Hematopoietic multipotent progenitor cell treated with erythropoietin and hydrocortisone succinate and interleukin-3 and kit ligand, for 17 days (in vitro differentiated cells): ENCODE results near the gene UBE2R2.
A peak's percentile ranks its signal among the peaks of the same experiment; 100 is the strongest.
"Not testable (repeated sequence)": the region's sequence is repeated elsewhere in the genome, so short reads cannot be mapped to it uniquely, and the experiment has no call there.

Source experiments
- DNase-seq: peaks from one replicate; pipeline ENCODE4 v3.0.0-alpha.2; 2015; ENCODE audit warnings: low spot score

The UBE2R2 gene

GRCh38 chr9:33799928-33800704, 16.8 kb upstream of the UBE2R2 start:
- no peak for DNase-seq

GRCh38 chr9:33800886-33801285, 16.1 kb upstream of the UBE2R2 start:
- DNase-seq: no peak

DNA sequence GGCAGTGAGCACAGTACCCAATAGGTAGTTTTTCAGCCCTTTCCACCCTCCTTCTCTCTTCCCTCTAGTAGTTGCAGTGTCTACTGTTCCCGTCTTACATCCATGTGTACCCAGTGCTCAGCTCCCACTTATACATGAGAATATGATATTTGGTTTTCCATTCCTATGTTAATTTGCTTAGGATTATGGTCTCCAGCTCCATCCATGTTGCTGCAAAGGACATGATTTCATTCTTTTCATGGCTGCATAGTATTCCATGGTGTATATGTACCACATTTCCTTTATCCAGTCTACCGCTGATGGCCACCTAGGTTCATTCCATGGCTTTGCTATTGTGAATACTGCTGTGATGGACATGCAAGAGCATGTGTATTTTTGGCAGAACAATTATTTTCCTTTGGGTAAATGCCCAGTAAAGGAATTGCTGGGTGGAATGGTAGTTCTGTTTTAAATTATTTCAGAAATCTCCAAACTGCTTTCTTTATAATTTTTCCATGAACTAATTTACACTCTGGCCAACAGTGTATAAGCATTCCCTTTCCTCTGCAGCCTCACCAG, 14.9 kb upstream of the UBE2R2 start:
- not testable (repeated sequence) for DNase-seq

DNA sequence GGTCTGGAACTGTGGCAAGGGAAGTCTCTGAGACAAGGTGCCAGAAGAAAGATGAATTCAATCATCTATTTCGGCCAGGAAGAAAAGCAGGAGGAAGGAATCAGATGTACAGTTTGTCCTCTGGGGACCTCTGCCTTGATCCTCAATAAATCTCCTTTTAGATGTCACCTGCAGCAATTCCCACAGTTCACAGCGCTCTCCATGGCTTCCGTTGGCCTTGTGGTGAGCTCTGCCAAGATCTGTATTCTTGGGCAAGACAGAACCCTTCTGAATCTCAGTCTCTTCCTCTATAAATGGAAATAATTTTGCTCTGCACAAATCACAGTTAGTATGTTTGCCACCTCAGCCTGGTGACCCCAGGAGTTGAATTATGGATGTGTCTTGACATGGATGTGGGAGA, 12.8 kb upstream of the UBE2R2 start:
- not testable (repeated sequence) for DNase-seq

DNA sequence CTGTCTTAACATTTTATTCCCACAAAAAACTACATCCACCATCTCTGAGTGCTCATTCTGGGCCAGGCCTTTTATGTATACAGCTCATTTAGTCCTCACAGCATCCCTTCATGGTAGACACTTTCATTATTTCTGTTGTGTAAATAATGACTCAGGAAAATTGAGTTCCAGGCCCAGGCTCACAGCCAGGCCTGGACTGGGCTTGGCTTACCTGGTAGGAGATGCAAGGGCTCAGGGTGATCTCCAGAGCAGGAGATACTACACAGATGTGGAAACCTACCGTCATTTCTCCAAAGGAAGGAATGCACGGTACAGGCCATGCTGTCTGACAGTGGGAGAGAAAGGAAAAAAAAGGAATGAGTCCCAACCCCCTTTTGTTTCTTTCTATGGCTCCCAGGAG, 9.8 kb upstream of the UBE2R2 start:
- not testable (repeated sequence) for DNase-seq

- not testable (repeated sequence) for DNase-seq
Measured at GRCh38 chr9:33808979-33809322, 8.0 kb upstream of the UBE2R2 start.

DNA sequence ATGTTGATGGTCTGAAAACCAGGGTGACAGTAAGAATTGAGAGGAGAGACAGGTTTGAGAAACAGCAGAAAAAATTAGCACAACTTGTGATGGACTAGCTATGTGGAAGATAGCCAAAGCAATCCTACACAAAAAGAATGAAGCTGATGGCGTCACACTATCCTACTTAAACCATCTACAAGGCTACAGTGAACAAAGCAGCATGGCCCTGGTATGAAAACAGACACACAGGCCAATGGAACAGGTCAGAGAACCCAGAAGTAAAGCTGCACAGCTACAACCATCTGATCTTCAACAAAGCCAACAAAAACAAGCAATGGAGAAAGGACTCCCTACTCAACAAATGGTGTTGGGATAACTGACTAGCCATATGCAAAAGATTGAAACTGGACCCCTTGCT, 7.5 kb upstream of the UBE2R2 start:
- DNase-seq: no peak

DNA sequence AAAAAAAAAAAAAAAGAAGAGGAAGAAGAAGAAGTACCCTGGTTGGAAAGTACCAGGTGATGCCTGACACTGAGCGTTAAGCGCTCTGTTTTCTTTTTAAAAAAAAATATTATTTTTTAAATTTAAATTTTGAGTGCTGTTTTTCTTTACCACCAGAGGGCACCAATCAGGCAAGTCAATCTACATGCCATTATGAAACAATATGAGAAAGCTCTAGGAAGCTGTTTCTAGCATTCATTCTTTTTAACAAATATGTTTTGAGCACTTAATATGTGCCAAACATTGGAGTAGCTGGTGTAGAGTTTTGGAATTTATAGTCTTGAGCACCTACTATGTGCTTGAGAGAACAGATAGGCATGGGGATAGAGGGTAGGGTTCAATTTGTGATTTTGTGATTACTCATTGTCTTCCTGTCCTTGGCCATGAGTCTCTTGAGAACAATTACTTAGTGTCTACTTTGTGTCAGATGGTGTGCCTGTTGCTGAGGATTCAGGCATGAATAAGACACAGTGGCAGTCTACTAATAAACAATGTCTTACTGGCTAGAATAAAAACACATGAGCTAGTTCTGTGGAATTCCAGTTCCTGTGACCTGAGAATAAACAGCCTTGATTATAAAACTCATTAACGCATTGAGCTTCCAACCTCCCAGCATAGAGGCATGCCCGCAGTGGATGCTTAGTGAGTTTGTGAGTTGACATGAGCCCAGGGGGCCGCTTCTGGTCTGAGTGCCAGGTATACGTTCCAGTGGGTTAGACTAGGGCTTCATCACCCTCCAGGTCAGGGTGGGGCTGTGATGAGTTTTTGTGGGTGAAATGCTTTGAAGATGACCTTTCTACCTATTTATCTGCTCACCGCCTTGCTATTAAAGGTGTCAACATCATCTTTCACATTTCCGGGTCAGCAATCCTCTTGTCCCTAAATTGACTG, 3.0 kb upstream of the UBE2R2 start:
- DNase-seq: peak; percentile 73

DNA sequence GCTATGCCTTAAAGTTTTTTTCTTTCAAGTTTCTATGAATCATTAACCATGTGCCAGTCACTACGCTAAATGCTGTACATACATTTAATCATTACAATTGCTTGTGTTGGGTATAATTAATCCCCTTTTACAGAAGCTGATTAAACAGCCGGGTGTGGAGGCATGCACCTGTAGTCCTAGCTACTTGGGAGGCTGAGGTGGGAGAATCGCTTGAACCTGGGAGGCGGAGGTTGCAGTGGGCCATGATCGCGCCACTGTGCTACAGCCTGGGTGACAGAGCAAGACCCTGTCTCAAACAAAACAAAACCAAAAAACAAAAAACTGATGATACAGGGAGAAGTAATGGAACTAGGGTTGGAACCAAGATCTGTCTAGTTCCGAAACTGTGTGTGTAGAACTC, 1.2 kb upstream of the UBE2R2 start:
- DNase-seq: no peak

DNA sequence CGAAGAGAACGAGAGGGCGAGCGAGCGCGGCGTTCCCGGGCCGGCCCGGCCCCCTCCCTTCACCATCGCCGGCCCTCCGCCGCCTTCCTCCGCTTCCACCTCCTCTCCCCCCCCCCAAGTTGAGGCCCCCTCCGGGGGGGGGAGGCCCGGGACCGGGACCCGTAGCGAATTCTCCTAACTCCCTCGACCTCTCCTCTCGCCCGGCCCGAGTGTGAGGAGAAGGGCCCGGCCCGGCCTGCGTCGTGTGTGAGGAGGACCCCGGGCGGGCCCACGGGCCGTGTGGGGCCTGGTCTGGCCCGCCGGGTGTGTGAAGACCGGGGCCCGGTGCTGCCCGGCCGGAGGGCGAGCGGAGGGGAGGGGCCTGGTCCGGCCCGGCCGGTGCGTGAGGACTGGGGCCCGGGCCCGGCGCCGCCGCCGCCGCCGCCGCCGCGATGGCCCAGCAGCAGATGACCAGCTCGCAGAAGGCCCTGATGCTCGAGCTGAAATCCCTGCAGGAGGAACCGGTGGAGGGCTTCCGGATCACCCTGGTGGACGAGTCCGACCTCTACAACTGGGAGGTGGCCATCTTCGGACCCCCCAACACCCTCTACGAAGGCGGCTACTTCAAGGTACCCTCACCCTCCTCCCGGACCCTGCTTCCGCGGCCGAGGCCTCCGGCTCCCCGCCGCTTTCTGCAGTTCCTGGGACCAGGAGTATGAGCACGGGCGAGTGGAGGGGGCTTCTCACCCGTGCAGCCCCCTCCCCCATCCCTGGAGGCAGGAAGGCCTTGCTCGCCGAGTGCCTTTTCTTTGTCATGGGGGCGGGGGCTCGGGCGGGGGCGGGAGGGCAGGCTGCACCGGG, 587 bp downstream of the UBE2R2 start:
- peak; percentile 68 for DNase-seq

- DNase-seq: peak; percentile 42
Measured at GRCh38 chr9:33818167-33818846, 1.3 kb downstream of the UBE2R2 start.

DNA sequence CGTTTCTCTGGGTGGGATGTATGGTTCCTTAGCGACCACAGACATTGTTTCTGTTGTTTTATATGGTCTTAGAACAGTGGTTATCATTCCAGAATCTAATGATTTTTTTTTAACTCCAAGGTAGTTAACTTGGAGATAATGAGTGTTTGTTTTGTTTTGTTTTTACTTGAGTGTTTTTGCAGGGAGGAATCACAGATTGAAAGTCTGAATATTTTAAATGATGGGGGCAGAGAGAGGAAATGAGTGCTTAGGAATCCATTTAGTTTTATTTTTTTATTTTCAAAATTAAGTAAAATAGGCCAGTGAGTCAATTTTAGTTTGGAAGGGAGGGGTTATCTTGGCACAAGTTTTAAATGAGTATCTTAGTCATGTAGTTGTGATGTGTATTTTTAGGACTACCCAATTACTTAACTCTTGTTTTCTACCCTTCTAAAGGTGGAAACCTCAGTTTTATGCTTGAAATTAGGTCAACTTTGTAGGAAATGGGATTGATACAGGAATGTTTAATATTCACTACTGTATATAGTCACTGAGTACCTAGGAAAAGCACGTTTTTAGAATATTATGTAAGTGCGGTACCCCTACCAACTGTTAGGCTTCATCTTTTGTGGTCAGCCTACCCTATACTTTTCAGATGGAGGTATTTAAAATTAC, 2.0 kb downstream of the UBE2R2 start:
- peak; percentile 63 for DNase-seq

GRCh38 chr9:33820231-33820745, 3.3 kb downstream of the UBE2R2 start:
- no peak for DNase-seq

DNA sequence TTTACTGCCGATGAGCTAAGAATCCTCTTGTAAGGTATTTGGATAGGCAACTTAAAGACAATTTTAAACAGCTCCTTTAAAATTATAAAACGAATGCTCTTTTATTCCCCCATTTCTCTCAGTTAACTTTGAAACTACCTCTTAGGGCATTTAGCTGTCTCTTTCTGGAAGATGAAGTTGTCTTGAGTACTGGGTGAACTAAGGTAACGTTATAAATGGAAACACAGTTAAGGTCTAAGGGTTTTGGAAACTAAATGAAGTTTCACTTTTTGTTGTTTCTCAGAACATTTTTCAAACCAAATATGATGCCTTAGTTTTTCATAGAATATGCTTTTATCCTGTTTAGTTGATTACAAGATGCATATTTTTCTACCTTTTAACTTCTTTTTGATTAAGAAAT, 6.8 kb downstream of the UBE2R2 start:
- no peak for DNase-seq

DNA sequence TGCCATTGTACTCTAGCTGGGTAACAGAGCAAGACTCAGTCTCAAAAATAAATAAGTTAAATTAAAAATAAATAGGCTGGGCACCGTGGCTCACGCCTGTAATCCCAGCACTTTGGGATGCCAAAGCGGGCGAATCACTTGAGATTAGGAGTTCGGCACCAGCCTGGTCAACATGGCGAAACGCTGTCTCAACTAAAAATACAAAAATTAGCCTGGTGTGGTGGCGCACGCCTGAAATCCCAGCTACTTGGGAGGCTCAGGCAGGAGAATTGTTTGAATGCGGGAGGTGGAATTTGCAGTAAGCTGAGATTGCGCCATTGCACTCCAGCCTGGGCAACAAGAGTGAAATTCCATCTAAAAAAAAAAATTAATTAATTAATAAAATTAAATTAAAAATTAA, 10.3 kb downstream of the UBE2R2 start:
- DNase-seq: not testable (repeated sequence)

GRCh38 chr9:33829641-33830230, 12.8 kb downstream of the UBE2R2 start:
- not testable (repeated sequence) for DNase-seq

DNA sequence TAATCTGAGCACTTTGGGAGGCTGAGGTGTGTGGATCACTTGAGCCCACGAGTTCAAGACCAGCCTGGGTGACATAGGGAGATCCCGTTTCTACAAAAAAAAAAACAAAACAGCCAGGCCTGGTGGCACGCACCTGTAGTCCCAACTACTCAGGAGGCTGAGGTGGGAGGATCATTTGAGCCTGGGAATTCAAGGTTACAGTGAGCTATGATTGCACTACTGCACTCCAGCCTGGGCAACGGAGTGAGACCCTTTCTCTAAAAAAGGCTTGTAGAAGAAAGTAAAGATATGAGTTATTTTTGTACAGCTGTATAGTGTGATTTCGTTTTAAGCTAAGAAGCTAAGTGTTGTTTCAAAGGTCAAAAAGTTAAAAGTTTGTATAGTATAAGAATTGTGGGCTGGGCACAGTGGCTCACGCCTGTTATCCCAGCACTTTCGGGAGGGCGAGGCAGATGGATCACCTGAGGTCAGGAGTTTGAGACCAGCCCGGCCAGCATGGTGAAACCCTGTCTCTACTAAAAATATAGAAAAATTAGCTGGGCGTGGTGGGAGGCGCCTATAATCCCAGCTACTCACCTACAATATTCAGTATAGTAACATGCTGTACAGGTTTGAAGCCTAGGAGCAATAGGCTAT, 18.8 kb downstream of the UBE2R2 start:
- DNase-seq: no peak

- not testable (repeated sequence) for DNase-seq
Measured at GRCh38 chr9:33836261-33836660, 19.3 kb downstream of the UBE2R2 start.

- no peak for DNase-seq
Measured at GRCh38 chr9:33837138-33837537, 20.2 kb downstream of the UBE2R2 start.

DNA sequence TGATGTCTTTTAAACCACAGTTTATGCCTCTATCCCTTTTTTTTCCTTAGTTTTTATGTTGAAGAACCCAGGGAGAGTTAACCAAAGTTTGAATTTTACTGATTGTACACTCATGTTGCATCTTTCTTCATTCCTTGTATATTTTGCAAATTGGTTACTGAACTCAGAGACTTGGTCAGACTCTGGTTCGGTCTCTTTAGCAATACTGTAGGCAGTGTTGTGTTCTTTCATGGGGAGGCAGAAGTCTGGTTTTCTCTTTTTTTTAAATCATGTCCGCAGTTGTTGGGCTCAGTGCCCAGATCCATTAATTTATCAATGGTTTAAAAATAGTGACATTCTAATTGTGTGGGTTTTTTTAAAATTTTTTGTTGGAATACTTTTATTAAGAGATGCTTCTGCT, 23.4 kb downstream of the UBE2R2 start:
- no peak for DNase-seq
